K562 (cell line): ENCODE measurements around the gene SEMA6C. TPM values are rescaled to one million over a fixed set of nuclear protein-coding genes. Genes with fewer than 3 reads are reported as not detected.

Experiments
- ARID1B ChIP-seq: fragments of 450-650 bp; IDR thresholded peaks from 2 replicates; pipeline ENCODE4 v1.6.1; 2016; ENCODE audit warnings: antibody characterized with exemption, mild to moderate bottlenecking, inconsistent platforms
- BACH1 ChIP-seq: fragments of 200-800 bp; sonication (Bioruptor generic); IDR thresholded peaks from 2 replicates; pipeline ENCODE4 v1.6.1; 2016; ENCODE audit warnings: missing genetic modification characterization, missing compliant biosample characterization
- DACH1 ChIP-seq: fragments of 450-650 bp; IDR thresholded peaks from 2 replicates; pipeline ENCODE4 v1.6.1; 2018; ENCODE audit not compliant: partially characterized antibody
- E2F8 ChIP-seq: fragments of 450-650 bp; IDR thresholded peaks from 2 replicates; pipeline ENCODE4 v1.7.1; 2018; ENCODE audit warnings: mild to moderate bottlenecking, low read depth; ENCODE audit not compliant: partially characterized antibody
- FIP1L1 ChIP-seq: fragments of 200-400 bp; formaldehyde crosslinking; IDR thresholded peaks from 2 replicates; pipeline ENCODE4 v1.6.1; 2018; ENCODE audit warnings: mild to moderate bottlenecking, low read depth, low read length; ENCODE audit not compliant: poor library complexity, severe bottlenecking
- HBP1 ChIP-seq: fragments of 450-650 bp; formaldehyde crosslinking; IDR thresholded peaks from 2 replicates; pipeline ENCODE4 v1.4.0; 2022; ENCODE audit warnings: missing genetic modification characterization
- KDM5B ChIP-seq: fragments of 200-600 bp; sonication (generic); IDR thresholded peaks from 2 replicates; pipeline ENCODE4 v1.6.1; 2012; ENCODE audit warnings: low read depth, mild to moderate bottlenecking, moderate library complexity, low read length, control low read depth, inconsistent platforms; ENCODE audit not compliant: insufficient replicate concordance
- MXI1 ChIP-seq: IDR thresholded peaks from 2 replicates; pipeline ENCODE4 v1.6.1; 2011; ENCODE audit warnings: low read depth, mild to moderate bottlenecking, improper control_type of control experiment, low read length
- RFX7 ChIP-seq: fragments of 250-450 bp; sonication (Bioruptor Pico); IDR thresholded peaks from 2 replicates; pipeline ENCODE4 v1.5.1; 2021; ENCODE audit warnings: mild to moderate bottlenecking
- RNF219 ChIP-seq: fragments of 250-450 bp; sonication (Bioruptor Pico); IDR thresholded peaks from 2 replicates; pipeline ENCODE4 v1.5.0; 2022; ENCODE audit warnings: mild to moderate bottlenecking
- SMAD2 ChIP-seq: fragments of 150-350 bp; IDR thresholded peaks from 2 replicates; pipeline ENCODE4 v1.6.1; 2014; ENCODE audit warnings: low read depth, mild to moderate bottlenecking, low read length
- SMAD4 ChIP-seq: fragments of 250-450 bp; sonication (Bioruptor Pico); conservative IDR thresholded peaks from 2 replicates; pipeline ENCODE4 v1.8.0; 2021; ENCODE audit warnings: inconsistent platforms, mild to moderate bottlenecking, moderate library complexity
- ZBTB12 ChIP-seq: fragments of 250-450 bp; sonication (Bioruptor Pico); IDR thresholded peaks from 2 replicates; pipeline ENCODE4 v1.4.0; 2020
- ZFP91 ChIP-seq: sonication (generic); formaldehyde crosslinking; IDR thresholded peaks from 2 replicates; pipeline ENCODE4 v1.8.0; 2022; ENCODE audit warnings: mild to moderate bottlenecking, missing genetic modification reagents
- ZNF197 ChIP-seq: fragments of 200-800 bp; sonication (Bioruptor generic); IDR thresholded peaks from 2 replicates; pipeline ENCODE4 v1.6.1; 2016; ENCODE audit warnings: low read depth, missing genetic modification characterization, missing compliant biosample characterization
- ZNF644 ChIP-seq: fragments of 200-800 bp; sonication (Bioruptor generic); IDR thresholded peaks from 2 replicates; pipeline ENCODE4 v1.6.1; 2016; ENCODE audit warnings: low read depth, missing genetic modification characterization, missing compliant biosample characterization
- polyA plus RNA-seq, 8 experiments: library from polyadenylated mRNA; depleted of rRNA in 4 of 8; stranded (reverse) in 5 of 8; unstranded in 3 of 8; fragments of >200 nt; fragmentation: Nextera tagmentation in 2 of 8; fragmentation: Illumina TruSeq in 1 of 8; extraction: Ambion mirVana in 2 of 8; extraction: Trizol in 1 of 8; gene quantifications; 2 replicates each; pipeline versions ENCODE4 v1.2.1 to v1.2.3, GENCODE V29; 2011 to 2014; ENCODE audit warnings: inconsistent platforms in 1 of 8, missing spikeins in 1 of 8
- total RNA-seq, 7 experiments: library from RNA; depleted of rRNA in 6 of 7; stranded (reverse); fragments of >200 nt in 6 of 7; fragmentation: Illumina TruSeq in 2 of 7; extraction: Trizol in 2 of 7; gene quantifications; 2 replicates each; pipeline versions ENCODE4 v1.2.1 to v1.2.3, GENCODE V29; 2011 to 2021; ENCODE audit warnings: low replicate concordance in 1 of 7

The SEMA6C gene
- total and polyA plus RNA-seq, 9 of the 15 experiments (the other 6 are each of a cell fraction or from before 2014, with no cell fraction given) = 0.03 to 4.6 (median 0.95) TPM

- TF ChIP-seq DACH1 = no peak
- peak; percentile 70; the same call in 1 of the 2 replicates for TF ChIP-seq ZBTB12
- peak; percentile 96 for TF ChIP-seq ZNF644 (tag)
- 0 out of 2 replicates have a peak, but pooled peaks have one; percentile 7 for TF ChIP-seq ARID1B
- no peak for TF ChIP-seq HBP1 (CRISPR knock-in tag)
- TF ChIP-seq RFX7 (CRISPR knock-in tag) = no peak
- TF ChIP-seq MXI1 = peak; percentile 39; the same call in 1 of the 2 replicates
- TF ChIP-seq ZFP91 (CRISPR knock-in tag) = no peak
- no peak for TF ChIP-seq SMAD4 (CRISPR knock-in tag)
- peak; percentile 84 for TF ChIP-seq KDM5B
- no peak for TF ChIP-seq SMAD2
- peak; percentile 96 for TF ChIP-seq ZNF197 (CRISPR knock-in tag)
- TF ChIP-seq FIP1L1 = no peak
- peak; percentile 96 for TF ChIP-seq E2F8
- no peak for TF ChIP-seq RNF219 (CRISPR knock-in tag)
- peak; percentile 87; the same call in 1 of the 2 replicates for TF ChIP-seq BACH1 (tag)
These were observed 19.5 kb upstream of the SEMA6C start, which contains the start of the genes LYSMD1 and SCNM1 (continued) for GRCh38 chr1:151165738-151166504.
